Mucosa of descending colon (tissue), 3 donors: Measurements from ENCODE around the gene TIMP2. TPM values are rescaled to one million over a fixed set of nuclear protein-coding genes. Genes with fewer than 3 reads are reported as not detected.
A peak's percentile ranks its signal among the peaks of the same experiment; 100 is the strongest.

Experiments
- ATAC-seq: fragments of 200-7000 bp; cut with Tn5 transposase; one replicate; pipeline ENCODE4 v1.9.1; 2020; ENCODE audit warnings: mild to moderate bottlenecking, moderate library complexity
- DNase-seq, 3 donors: peaks; one replicate each; pipeline ENCODE4 v3.0.0-alpha.2; 2020
- H3K36me3 ChIP-seq: fragments of 200-600 bp; one replicate; pipeline ENCODE4 v1.8.0; 2021; ENCODE audit warnings: low read depth, mild to moderate bottlenecking
- H3K4me1 ChIP-seq: fragments of 200-600 bp; one replicate; pipeline ENCODE4 v1.8.0; 2021; ENCODE audit warnings: low read depth, mild to moderate bottlenecking
- H3K4me3 ChIP-seq: fragments of 200-600 bp; one replicate; pipeline ENCODE4 v1.8.0; 2021; ENCODE audit warnings: mild to moderate bottlenecking
- H3K9me3 ChIP-seq: fragments of 200-600 bp; one replicate; pipeline ENCODE4 v1.8.0; 2021; ENCODE audit warnings: mild to moderate bottlenecking
- CTCF ChIP-seq: fragments of 200-600 bp; IDR thresholded peaks from one replicate; pipeline ENCODE4 v1.8.0; 2022; ENCODE audit warnings: antibody characterized with exemption, mild to moderate bottlenecking
- intact Hi-C, 2 donors: fragments of 100-400 bp; cut with DNase I in 1 of 2; cut with micrococcal nuclease in 1 of 2; formaldehyde crosslinking; loops; one replicate each; pipeline versions ENCODE4 v1.11.0 to v1.11.1; 2022; cut with DNase I, micrococcal nuclease
- total RNA-seq, 3 donors: library from RNA; stranded (reverse); fragmentation: NEBNext Ultra II Directional in 2 of 3; extraction: Animal tissue kit (Norgen Biotek cat#: 25700) in 2 of 3; gene quantifications; one replicate each; pipeline versions ENCODE4 v1.2.1 to v1.2.4, GENCODE V29; 2021 to 2023
- donor health status: DM: no; HTN: no; CAD: no; lungs with moderate emphysema.
- donor health status: DM: no; HTN: no; CAD: no.
- donor health status: DM: no; HTN: yes; CAD: no.

Gene TIMP2
- total RNA-seq, 3 donors from 2014 or later, result 44.9 to 268 (median 91.3) TPM

- peaks cover 19% of the 10 kb centered on the region for H3K4me1 ChIP-seq
- H3K36me3 ChIP-seq, result no peaks in the 10 kb centered on the region
- no peaks in the 10 kb centered on the region for H3K9me3 ChIP-seq
- intact Hi-C loops, result loop anchor here (2.0 to 5.0 kb wide), 2 partner anchors 104 to 109 kb away; no protein-coding TSS in a partner anchor
- H3K4me3 ChIP-seq, result no peak overlapping the region
- DNase-seq (peak in 2 of 3 donors; percentile 85 to 93), ATAC-seq (peak; percentile 66)
- peak; percentile 61 for TF ChIP-seq CTCF
Observed at GRCh38 chr17:78970834-78971755, 45.9 kb upstream of the TIMP2 start.

DNA sequence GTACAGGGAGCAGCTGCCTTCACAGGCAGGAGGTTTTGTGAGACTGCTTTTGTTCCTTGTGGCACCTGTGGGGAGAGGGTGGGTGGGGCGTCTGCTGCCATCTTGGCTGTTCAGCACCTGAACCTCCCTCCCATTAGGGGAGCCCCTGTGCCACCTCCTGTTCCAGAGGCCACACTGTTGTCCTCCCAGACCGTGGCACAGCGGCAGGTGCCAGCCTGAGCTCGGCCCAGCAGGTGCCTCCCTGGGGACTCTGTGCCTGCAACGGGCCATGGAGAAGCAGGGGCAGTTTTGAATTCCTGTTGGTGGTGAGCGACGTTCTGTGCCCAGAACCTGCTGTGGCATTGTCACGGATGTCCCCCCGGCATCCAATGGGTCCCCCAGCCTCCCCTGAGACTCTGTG is 44.7 kb upstream of the TIMP2 start:
- no peaks in the 10 kb centered on the region for H3K36me3 ChIP-seq
- no peak overlapping the region for H3K4me3 ChIP-seq
- DNase-seq (no peak), ATAC-seq (no peak)
- TF ChIP-seq CTCF, result no peak
- H3K9me3 ChIP-seq, result no peaks in the 10 kb centered on the region
- intact Hi-C loops, result loop anchor here (2.0 to 5.0 kb wide), 2 partner anchors 103 to 108 kb away; no protein-coding TSS in a partner anchor
- H3K4me1 ChIP-seq, result peaks cover 14% of the 10 kb centered on the region

GRCh38 chr17:78967782-78968362 is 42.7 kb upstream of the TIMP2 start:
- no peaks in the 10 kb centered on the region for H3K36me3 ChIP-seq
- ATAC-seq (no peak), DNase-seq (no peak)
- peaks cover 10% of the 10 kb centered on the region for H3K4me1 ChIP-seq
- TF ChIP-seq CTCF, result no peak
- no peak overlapping the region for H3K4me3 ChIP-seq
- intact Hi-C loops, result no loop called here
- no peaks in the 10 kb centered on the region for H3K9me3 ChIP-seq

DNA sequence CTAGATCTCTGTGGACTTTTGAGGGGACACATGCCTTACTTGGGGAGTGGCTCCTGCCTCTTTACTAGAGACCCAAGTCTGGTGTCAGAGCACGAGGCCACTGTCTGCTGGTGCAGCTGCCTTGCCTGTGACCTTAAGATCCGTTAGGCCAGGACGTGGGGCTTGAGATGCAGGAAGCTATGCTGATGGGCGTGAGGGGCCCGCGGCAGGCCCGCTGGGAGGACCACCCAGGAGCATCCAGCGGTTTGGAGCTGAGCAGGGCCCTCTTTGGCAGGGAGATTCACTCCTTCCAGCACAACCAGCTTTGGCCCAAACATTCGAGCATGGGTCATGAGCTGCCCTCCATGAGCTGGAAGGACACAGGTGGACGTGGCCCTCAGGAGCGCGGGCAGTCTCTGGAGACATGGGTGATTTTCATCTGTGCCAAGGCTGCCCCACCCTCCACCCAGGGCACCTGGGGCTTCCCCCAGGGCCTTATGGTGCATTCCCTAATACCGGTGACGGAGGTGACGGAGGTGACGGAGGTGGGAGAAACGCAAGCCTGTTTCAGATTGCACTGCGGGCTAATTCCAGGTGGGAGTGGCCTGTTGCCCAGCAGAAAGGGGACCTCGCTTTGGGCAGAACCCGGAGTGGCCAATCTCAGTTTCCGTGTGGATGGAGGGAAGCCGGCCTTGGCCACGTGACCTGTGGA is 41.9 kb upstream of the TIMP2 start:
- TF ChIP-seq CTCF, result no peak
- ATAC-seq (no peak), DNase-seq (no peak)
- Histone ChIP-seq H3K9me3 (no peaks in the 10 kb centered on the region), H3K4me1 (peaks cover 10% of the 10 kb centered on the region), H3K4me3 (no peak overlapping the region), H3K36me3 (no peaks in the 10 kb centered on the region)
- intact Hi-C loops, result no loop called here

DNA sequence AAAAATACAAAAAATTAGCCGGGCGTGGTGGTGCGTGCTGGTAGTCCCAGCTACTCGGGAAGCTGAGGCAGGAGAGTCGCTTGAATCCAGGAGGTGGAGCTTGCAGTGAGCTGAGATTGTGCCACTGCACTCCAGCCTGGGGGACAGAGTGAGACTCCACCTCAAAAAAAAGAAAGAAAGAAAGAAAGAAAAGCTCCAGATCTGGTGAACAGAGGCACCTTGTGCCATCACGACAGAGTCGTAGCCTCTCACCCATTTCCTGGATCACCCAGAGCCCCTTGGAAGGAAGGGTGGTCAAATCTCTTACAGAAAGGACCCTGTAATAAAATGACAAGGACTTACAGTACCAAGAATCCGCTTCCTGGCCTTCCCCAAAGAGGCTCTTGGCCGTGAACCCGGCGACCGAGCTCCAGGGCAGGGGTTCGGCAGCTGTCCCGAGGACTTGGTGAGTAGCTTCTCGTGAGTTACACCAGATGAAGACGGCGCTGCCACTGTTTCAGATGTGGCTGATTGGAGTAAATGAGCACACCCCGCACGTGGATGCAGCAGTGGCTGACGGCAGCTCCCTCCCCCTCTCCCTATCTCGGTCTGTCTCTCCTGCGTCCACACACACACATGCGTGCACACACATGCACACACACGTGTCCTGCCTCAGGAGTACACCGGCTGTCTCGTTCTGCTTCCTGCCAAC is 41.1 kb upstream of the TIMP2 start:
- ATAC-seq (no peak), DNase-seq (no peak)
- no peaks in the 10 kb centered on the region for H3K9me3 ChIP-seq
- peaks cover 14% of the 10 kb centered on the region for H3K4me1 ChIP-seq
- no peak for TF ChIP-seq CTCF
- intact Hi-C loops, result no loop called here
- H3K36me3 ChIP-seq, result no peaks in the 10 kb centered on the region
- no peak overlapping the region for H3K4me3 ChIP-seq
